DOHH2 (cell line): ENCODE measurements around the gene KLHL14.
A peak's percentile ranks its signal among the peaks of the same experiment; 100 is the strongest.

Experiments used
- H3F3A ChIP-seq: fragments of 200-600 bp; sonication (generic), shearing (Covaris generic); 2 replicates; pipeline ENCODE4 v1.6.0; 2016; ENCODE audit warnings: antibody characterized with exemption, mild to moderate bottlenecking; ENCODE audit not compliant: control insufficient read depth, insufficient read depth
- H3K27ac ChIP-seq: fragments of 200-600 bp; sonication (generic); 2 replicates; pipeline ENCODE4 v1.5.1; 2014; ENCODE audit warnings: low read depth, mild to moderate bottlenecking, low read length, moderate library complexity
- H3K27me3 ChIP-seq: fragments of 200-600 bp; sonication (generic); 2 replicates; pipeline ENCODE4 v1.6.1; 2014; ENCODE audit warnings: mild to moderate bottlenecking, low read length, mixed read lengths; ENCODE audit not compliant: control insufficient read depth
- H3K36me3 ChIP-seq: fragments of 200-600 bp; sonication (generic); 2 replicates; pipeline ENCODE4 v1.6.1; 2014; ENCODE audit warnings: mild to moderate bottlenecking, low read length, moderate library complexity, mixed read lengths; ENCODE audit not compliant: control insufficient read depth
- H3K4me1 ChIP-seq: fragments of 200-600 bp; sonication (generic); 2 replicates; pipeline ENCODE4 v1.6.1; 2014; ENCODE audit warnings: mild to moderate bottlenecking, low read length, mixed read lengths; ENCODE audit not compliant: control insufficient read depth
- H3K4me2 ChIP-seq: fragments of 200-600 bp; sonication (generic); 2 replicates; pipeline ENCODE4 v1.6.0; 2014; ENCODE audit warnings: mild to moderate bottlenecking, low read length, moderate library complexity
- H3K4me3 ChIP-seq: fragments of 200-600 bp; sonication (generic); 2 replicates; pipeline ENCODE4 v1.5.1; 2014; ENCODE audit warnings: mild to moderate bottlenecking, low read length, mixed read lengths
- H3K79me2 ChIP-seq: fragments of 200-600 bp; sonication (generic); 2 replicates; pipeline ENCODE4 v1.6.1; 2014; ENCODE audit warnings: mild to moderate bottlenecking, low read length, mixed read lengths; ENCODE audit not compliant: control insufficient read depth
- H3K9me2 ChIP-seq: fragments of 200-600 bp; sonication (generic); replicated peaks from 2 replicates; pipeline ENCODE4 v1.6.1; 2014; ENCODE audit warnings: mild to moderate bottlenecking, low read length, mixed read lengths; ENCODE audit not compliant: control insufficient read depth
- H3K9me3 ChIP-seq: fragments of 200-600 bp; sonication (generic); 2 replicates; pipeline ENCODE4 v1.6.1; 2014; ENCODE audit warnings: antibody characterized with exemption, low read length, mixed read lengths; ENCODE audit not compliant: control insufficient read depth, insufficient read depth
- H4K20me1 ChIP-seq: fragments of 200-600 bp; sonication (generic); 2 replicates; pipeline ENCODE4 v1.6.0; 2014; ENCODE audit warnings: low read depth, mild to moderate bottlenecking, antibody characterized with exemption, low read length, moderate library complexity; ENCODE audit not compliant: control insufficient read depth, insufficient read depth
- CTCF ChIP-seq: fragments of 200-600 bp; sonication (generic); IDR thresholded peaks from one replicate; pipeline ENCODE4 v1.5.1; 2014; ENCODE audit warnings: antibody characterized with exemption, mild to moderate bottlenecking, low read depth, low read length; ENCODE audit not compliant: poor library complexity, severe bottlenecking
- EZH2phosphoT487 ChIP-seq: fragments of 200-600 bp; sonication (generic); IDR thresholded peaks from 2 replicates; pipeline ENCODE4 v1.6.1; 2017; ENCODE audit warnings: borderline replicate concordance, mild to moderate bottlenecking, antibody characterized with exemption, low read length, moderate library complexity, mixed read lengths

KLHL14 gene

DNA sequence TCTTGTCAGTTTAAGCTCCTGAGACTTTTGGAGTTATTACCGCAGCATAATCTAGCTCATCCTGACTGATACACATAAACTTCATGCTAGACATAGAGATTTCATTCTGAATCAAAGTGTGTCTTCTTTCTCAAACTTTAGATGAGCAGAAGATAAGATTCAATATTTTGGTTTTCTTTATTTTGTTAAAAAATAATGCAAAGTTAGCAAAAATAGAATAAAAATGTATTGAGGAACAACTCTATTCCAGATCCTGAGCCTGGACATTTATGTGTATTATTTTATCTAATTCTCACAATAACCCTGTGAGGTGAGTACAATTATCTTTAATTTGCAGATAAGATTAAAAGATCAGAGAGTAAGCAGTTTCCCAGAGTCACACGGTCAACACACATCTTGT is 38.4 kb downstream of the KLHL14 start:
- H3K4me2 ChIP-seq = no peak overlapping the region
- H3K36me3 ChIP-seq = peaks cover 26% of the 10 kb centered on the region
- no peaks in the 10 kb centered on the region for H3K9me3 ChIP-seq

GRCh38 chr18:32732165-32732564 is 40.7 kb downstream of the KLHL14 start:
- H3K27ac ChIP-seq = no peak overlapping the region
- H3F3A ChIP-seq = no peaks in the 10 kb centered on the region
- TF ChIP-seq CTCF (no peak), EZH2phosphoT487 (no peak)
- peaks cover 31% of the 10 kb centered on the region for H3K4me1 ChIP-seq
- no peaks in the 10 kb centered on the region for H3K9me3 ChIP-seq
- H3K4me2 ChIP-seq = no peak overlapping the region
- no peaks in the 10 kb centered on the region for H3K27me3 ChIP-seq
- H4K20me1 ChIP-seq = no peaks in the 10 kb centered on the region
- H3K4me3 ChIP-seq = no peak overlapping the region
- no peaks in the 10 kb centered on the region for H3K9me2 ChIP-seq
- peaks cover 32% of the 10 kb centered on the region for H3K36me3 ChIP-seq
- H3K79me2 ChIP-seq = peaks cover 18% of the 10 kb centered on the region

More for the DNA sequence above, 38.4 kb downstream of the KLHL14 start:
- Histone ChIP-seq H3F3A (no peaks in the 10 kb centered on the region), H3K27ac (no peak overlapping the region), H4K20me1 (no peaks in the 10 kb centered on the region), H3K4me1 (peaks cover 24% of the 10 kb centered on the region), H3K4me3 (no peak overlapping the region), H3K27me3 (no peaks in the 10 kb centered on the region), H3K9me2 (no peaks in the 10 kb centered on the region), H3K79me2 (peaks cover 16% of the 10 kb centered on the region)
- TF ChIP-seq CTCF (no peak), EZH2phosphoT487 (no peak)

GRCh38 chr18:32730620-32731091 is 42.2 kb downstream of the KLHL14 start:
- Histone ChIP-seq H3K4me3 (peak overlapping the region; percentile 72), H3K27ac (0 out of 2 replicates have a peak overlapping the region, but pooled peaks have one; percentile 13), H3K27me3 (no peaks in the 10 kb centered on the region), H3K79me2 (peaks cover 18% of the 10 kb centered on the region), H4K20me1 (no peaks in the 10 kb centered on the region), H3K4me2 (peak overlapping the region; percentile 90), H3F3A (no peaks in the 10 kb centered on the region), H3K9me2 (no peaks in the 10 kb centered on the region), H3K36me3 (peaks cover 31% of the 10 kb centered on the region), H3K9me3 (no peaks in the 10 kb centered on the region), H3K4me1 (peaks cover 31% of the 10 kb centered on the region)
- TF ChIP-seq EZH2phosphoT487 (no peak), CTCF (no peak)
